Stimulated activated CD4-positive, alpha-beta T cell treated with anti-CD3 and anti-CD28 coated beads, Interleukin-1b, Interleukin-23, amount 100 ng/mL, for 4 hours (primary cell): Measurements from ENCODE around the gene TP53INP2.
"Not testable (repeated sequence)": the region's sequence is repeated elsewhere in the genome, so short reads cannot be mapped to it uniquely, and the experiment has no call there.

Experiments
- DNase-seq, 2 donors: peaks; one replicate each; pipeline ENCODE4 v3.0.0-alpha.2; 2020; ENCODE audit warnings: low read depth in 2 of 2

Gene TP53INP2

GRCh38 chr20:34705397-34706301 lies 1.5 kb downstream of the TP53INP2 start:
- DNase-seq: no peak

GRCh38 chr20:34706302-34706875 lies 2.2 kb downstream of the TP53INP2 start:
- no peak for DNase-seq

- no peak for DNase-seq
Observed at GRCh38 chr20:34706912-34707784, 3.0 kb downstream of the TP53INP2 start.

- DNase-seq: peak in 1 of 2 donors; percentile 49
Observed at GRCh38 chr20:34708621-34709043, 4.5 kb downstream of the TP53INP2 start.

- peak; percentile 65 to 78 for DNase-seq
Observed at GRCh38 chr20:34709044-34709830, 5.1 kb downstream of the TP53INP2 start.

- peak in 1 of 2 donors; percentile 67 for DNase-seq
Observed at GRCh38 chr20:34709831-34710567, 5.9 kb downstream of the TP53INP2 start.

GRCh38 chr20:34710568-34710839 lies 6.4 kb downstream of the TP53INP2 start:
- no peak for DNase-seq

- no peak for DNase-seq
Observed at GRCh38 chr20:34710861-34711574, 6.9 kb downstream of the TP53INP2 start.

GRCh38 chr20:34711813-34712430 lies 7.8 kb downstream of the TP53INP2 start:
- no peak for DNase-seq

- no peak for DNase-seq
Observed at GRCh38 chr20:34712525-34713192, 8.5 kb downstream of the TP53INP2 start.

GRCh38 chr20:34713194-34713943 lies 9.2 kb downstream of the TP53INP2 start:
- no peak for DNase-seq

GRCh38 chr20:34713944-34714515 lies 9.9 kb downstream of the TP53INP2 start:
- not testable (repeated sequence) for DNase-seq

- no peak for DNase-seq
Observed at GRCh38 chr20:34715384-34715783, 11.2 kb downstream of the TP53INP2 start.

GRCh38 chr20:34716921-34717229 lies 12.7 kb downstream of the TP53INP2 start:
- DNase-seq: no peak

GRCh38 chr20:34717230-34718095 lies 13.3 kb downstream of the TP53INP2 start:
- no peak for DNase-seq

GRCh38 chr20:34719242-34720017 lies 15.3 kb downstream of the TP53INP2 start:
- not testable (repeated sequence) for DNase-seq
